Activated CD8-positive, alpha-beta memory T cell treated with anti-CD3 and anti-CD28 coated beads, Interleukin-2, amount 10 ng/mL, durations not matched to agents 7 days and 5 days (primary cell): Measurements from ENCODE around the gene KANK2. TPM values are rescaled to one million over a fixed set of nuclear protein-coding genes. Genes with fewer than 3 reads are reported as not detected.
"Not testable (repeated sequence)": the region's sequence is repeated elsewhere in the genome, so short reads cannot be mapped to it uniquely, and the experiment has no call there.

ENCODE experiments used
- ATAC-seq: fragments of 150-1000 bp; cut with Tn5 transposase; one replicate; pipeline ENCODE4 v1.10.0; 2021; ENCODE audit warnings: moderate library complexity
- CTCF ChIA-PET: fragments of 350-600 bp; sonication (Branson Sonifier 250); formaldehyde crosslinking; loops from one replicate; lab custom pipeline; 2021; ENCODE audit warnings: antibody characterized with exemption; lab: Charles Lee
- DNase-seq: peaks from one replicate; pipeline ENCODE4 v3.0.0-alpha.2; 2020
- H3K27ac Mint-ChIP-seq: one replicate; pipeline ENCODE4 v1.8.0; 2021; ENCODE audit warnings: mild to moderate bottlenecking, mixed read lengths
- H3K27me3 Mint-ChIP-seq: one replicate; pipeline ENCODE4 v1.8.0; 2021; ENCODE audit warnings: mixed read lengths
- H3K36me3 Mint-ChIP-seq: one replicate; pipeline ENCODE4 v1.8.0; 2021; ENCODE audit warnings: mild to moderate bottlenecking, mixed read lengths
- H3K4me1 Mint-ChIP-seq: one replicate; pipeline ENCODE4 v1.8.0; 2021; ENCODE audit warnings: mixed read lengths
- H3K4me3 Mint-ChIP-seq: one replicate; pipeline ENCODE4 v1.8.0; 2021; ENCODE audit warnings: mild to moderate bottlenecking, moderate library complexity, mixed read lengths
- H3K9me3 Mint-ChIP-seq: one replicate; pipeline ENCODE4 v1.8.0; 2022; ENCODE audit warnings: low read depth, mixed read lengths
- total RNA-seq, 2 experiments: library from RNA; stranded (reverse); gene quantifications; one replicate each; pipeline ENCODE4 v1.2.3, GENCODE V29; 2021

KANK2 gene
- total RNA-seq, 2 experiments from 2014 or later = 1.8 to 2.3 TPM

- no peaks in the 10 kb centered on the region for H3K27me3 Mint-ChIP-seq
- no peak for ATAC-seq
Measured at GRCh38 chr19:11169896-11170678, 27.3 kb downstream of the KANK2 start.

GRCh38 chr19:11168568-11168967, 28.8 kb downstream of the KANK2 start:
- Mint-ChIP-seq H3K27me3 (no peaks in the 10 kb centered on the region), H3K4me1 (no peaks in the 10 kb centered on the region), H3K27ac (no peak overlapping the region), H3K4me3 (no peak overlapping the region), H3K36me3 (no peaks in the 10 kb centered on the region), H3K9me3 (no peaks in the 10 kb centered on the region)
- ATAC-seq (no peak), DNase-seq (no peak)
- CTCF ChIA-PET = no interaction called here

More at GRCh38 chr19:11169896-11170678, 27.3 kb downstream of the KANK2 start:
- DNase-seq = no peak
- Mint-ChIP-seq H3K4me3 (no peak overlapping the region), H3K4me1 (no peaks in the 10 kb centered on the region), H3K27ac (no peak overlapping the region), H3K9me3 (no peaks in the 10 kb centered on the region), H3K36me3 (no peaks in the 10 kb centered on the region)
- CTCF ChIA-PET = no interaction called here

- no peaks in the 10 kb centered on the region for H3K36me3 Mint-ChIP-seq
- CTCF ChIA-PET = interaction anchor here (0.5 kb wide), 1 partner anchor 308 kb away, joined by 3 read pairs; no protein-coding TSS in a partner anchor
- H3K4me3 Mint-ChIP-seq = no peak overlapping the region
- no peaks in the 10 kb centered on the region for H3K4me1 Mint-ChIP-seq
- ATAC-seq = no peak
- no peak overlapping the region for H3K27ac Mint-ChIP-seq
- H3K9me3 Mint-ChIP-seq = no peaks in the 10 kb centered on the region
- DNase-seq = no peak
- no peaks in the 10 kb centered on the region for H3K27me3 Mint-ChIP-seq
Measured at GRCh38 chr19:11166281-11167142, 30.8 kb downstream of the KANK2 start.

- no peaks in the 10 kb centered on the region for H3K9me3 Mint-ChIP-seq
- CTCF ChIA-PET = no interaction called here
- H3K27me3 Mint-ChIP-seq = no peaks in the 10 kb centered on the region
- DNase-seq (no peak), ATAC-seq (no peak)
- H3K27ac Mint-ChIP-seq = no peak overlapping the region
- no peaks in the 10 kb centered on the region for H3K4me1 Mint-ChIP-seq
- no peak overlapping the region for H3K4me3 Mint-ChIP-seq
- no peaks in the 10 kb centered on the region for H3K36me3 Mint-ChIP-seq
Measured at GRCh38 chr19:11165486-11166030, 31.8 kb downstream of the KANK2 start.

- Mint-ChIP-seq H3K4me3 (no peak overlapping the region), H3K4me1 (no peaks in the 10 kb centered on the region), H3K9me3 (no peaks in the 10 kb centered on the region), H3K27ac (no peak overlapping the region), H3K36me3 (no peaks in the 10 kb centered on the region), H3K27me3 (no peaks in the 10 kb centered on the region)
- CTCF ChIA-PET = interaction anchor here (0.8 to 1.5 kb wide), 2 partner anchors 16 to 228 kb away, joined by 3 to 6 read pairs; no protein-coding TSS in a partner anchor
- DNase-seq = no peak
- no peak for ATAC-seq
Measured at GRCh38 chr19:11164879-11165406, 32.4 kb downstream of the KANK2 start.

- CTCF ChIA-PET = interaction anchor here (0.8 to 1.6 kb wide), 3 partner anchors 16 to 227 kb away, joined by 3 to 6 read pairs (median 3); no protein-coding TSS in a partner anchor
- no peaks in the 10 kb centered on the region for H3K36me3 Mint-ChIP-seq
- no peaks in the 10 kb centered on the region for H3K9me3 Mint-ChIP-seq
- no peaks in the 10 kb centered on the region for H3K27me3 Mint-ChIP-seq
- no peaks in the 10 kb centered on the region for H3K4me1 Mint-ChIP-seq
- H3K27ac Mint-ChIP-seq = no peak overlapping the region
- H3K4me3 Mint-ChIP-seq = no peak overlapping the region
- ATAC-seq (no peak), DNase-seq (no peak)
Measured at GRCh38 chr19:11164296-11164695, 33.0 kb downstream of the KANK2 start.

- not testable (repeated sequence) for H3K36me3 Mint-ChIP-seq, H3K4me1 Mint-ChIP-seq, H3K27ac Mint-ChIP-seq, H3K9me3 Mint-ChIP-seq, ATAC-seq, DNase-seq, H3K27me3 Mint-ChIP-seq, H3K4me3 Mint-ChIP-seq
- CTCF ChIA-PET = interaction anchor here (0.8 kb wide), 1 partner anchor 274 kb away, joined by 3 read pairs; no protein-coding TSS in a partner anchor
Measured at GRCh38 chr19:11160440-11160768, 36.9 kb downstream of the KANK2 start.

- Mint-ChIP-seq H3K4me1 (peaks cover 10% of the 10 kb centered on the region), H3K36me3 (no peaks in the 10 kb centered on the region), H3K27ac (no peak overlapping the region), H3K9me3 (no peaks in the 10 kb centered on the region), H3K27me3 (no peaks in the 10 kb centered on the region), H3K4me3 (no peak overlapping the region)
- CTCF ChIA-PET = no interaction called here
- no peak for DNase-seq
- no peak for ATAC-seq
Measured at GRCh38 chr19:11159598-11160439, 37.5 kb downstream of the KANK2 start.

GRCh38 chr19:11155373-11156120, 41.8 kb downstream of the KANK2 start, which contains the start of gene SPC24:
SPC24 (minus strand) TSS chr19:11155782; CDS start chr19:11155776, 6 bp downstream.
- Mint-ChIP-seq H3K4me3 (peak within 1 kb of the TSS; percentile 88), H3K36me3 (peaks cover 22% of the 10 kb centered on the region), H3K9me3 (no peaks in the 10 kb centered on the region), H3K27ac (peak within 1 kb of the TSS; percentile 93), H3K4me1 (peaks cover 34% of the 10 kb centered on the region), H3K27me3 (no peaks in the 10 kb centered on the region)
- peak; percentile 99 for ATAC-seq
- DNase-seq = peak; percentile 98
- CTCF ChIA-PET = interaction anchor here (0.6 to 2.0 kb wide), 6 partner anchors 18 to 327 kb away, joined by 3 to 6 read pairs (median 4); no protein-coding TSS in a partner anchor

GRCh38 chr19:11154683-11155047, 42.7 kb downstream of the KANK2 start:
- H3K27ac Mint-ChIP-seq = peak overlapping the region; percentile 93
- H3K4me3 Mint-ChIP-seq = peak overlapping the region; percentile 88
- ATAC-seq (no peak), DNase-seq (no peak)
- H3K27me3 Mint-ChIP-seq = no peaks in the 10 kb centered on the region
- H3K36me3 Mint-ChIP-seq = peaks cover 24% of the 10 kb centered on the region
- CTCF ChIA-PET = interaction anchor here (0.7 to 2.0 kb wide), 3 partner anchors 29 to 328 kb away, joined by 4 to 6 read pairs (median 6); no protein-coding TSS in a partner anchor
- H3K4me1 Mint-ChIP-seq = peaks cover 34% of the 10 kb centered on the region
- no peaks in the 10 kb centered on the region for H3K9me3 Mint-ChIP-seq

GRCh38 chr19:11152318-11153062, 44.9 kb downstream of the KANK2 start:
- peaks cover 35% of the 10 kb centered on the region for H3K36me3 Mint-ChIP-seq
- H3K4me1 Mint-ChIP-seq = peaks cover 34% of the 10 kb centered on the region
- no peaks in the 10 kb centered on the region for H3K9me3 Mint-ChIP-seq
- ATAC-seq (no peak), DNase-seq (no peak)
- H3K4me3 Mint-ChIP-seq = no peak overlapping the region
- no peak overlapping the region for H3K27ac Mint-ChIP-seq
- H3K27me3 Mint-ChIP-seq = no peaks in the 10 kb centered on the region
- CTCF ChIA-PET = interaction anchor here (1.3 to 1.7 kb wide), 2 partner anchors 10 to 26 kb away, joined by 3 to 9 read pairs; no protein-coding TSS in a partner anchor
